ENCODE data around the gene PRAMEF26.
"Not testable (repeated sequence)": the region's sequence is repeated elsewhere in the genome, so short reads cannot be mapped to it uniquely, and the experiment has no call there.

DNA sequence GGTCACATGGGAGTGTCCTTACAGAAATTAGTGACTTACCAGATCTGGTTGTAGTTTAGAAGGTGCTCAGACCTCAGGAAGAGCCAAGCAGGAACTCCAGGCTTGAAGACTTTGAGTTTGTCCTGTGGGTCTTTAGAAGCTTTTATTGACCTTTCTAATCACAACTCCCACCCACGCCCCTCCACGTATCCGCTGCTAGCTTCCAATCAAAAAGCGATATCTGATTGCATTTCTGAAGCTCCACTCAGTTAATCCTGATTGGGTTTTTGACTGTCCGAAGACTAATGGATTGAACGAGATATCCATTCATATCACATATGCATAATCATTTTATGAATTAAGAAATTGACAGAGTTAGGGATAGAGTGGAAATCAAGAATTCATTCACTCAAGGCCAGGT, 39.1 kb downstream of the PRAMEF26 start, which contains the start of gene HNRNPCL2:
- not testable (repeated sequence) for TF ChIP-seq EZH2phosphoT487 (IDR thresholded peaks at IDR 0.05; ENCODE audit: borderline replicate concordance, low read depth, low read length)
- TF ChIP-seq, protein P1, sequence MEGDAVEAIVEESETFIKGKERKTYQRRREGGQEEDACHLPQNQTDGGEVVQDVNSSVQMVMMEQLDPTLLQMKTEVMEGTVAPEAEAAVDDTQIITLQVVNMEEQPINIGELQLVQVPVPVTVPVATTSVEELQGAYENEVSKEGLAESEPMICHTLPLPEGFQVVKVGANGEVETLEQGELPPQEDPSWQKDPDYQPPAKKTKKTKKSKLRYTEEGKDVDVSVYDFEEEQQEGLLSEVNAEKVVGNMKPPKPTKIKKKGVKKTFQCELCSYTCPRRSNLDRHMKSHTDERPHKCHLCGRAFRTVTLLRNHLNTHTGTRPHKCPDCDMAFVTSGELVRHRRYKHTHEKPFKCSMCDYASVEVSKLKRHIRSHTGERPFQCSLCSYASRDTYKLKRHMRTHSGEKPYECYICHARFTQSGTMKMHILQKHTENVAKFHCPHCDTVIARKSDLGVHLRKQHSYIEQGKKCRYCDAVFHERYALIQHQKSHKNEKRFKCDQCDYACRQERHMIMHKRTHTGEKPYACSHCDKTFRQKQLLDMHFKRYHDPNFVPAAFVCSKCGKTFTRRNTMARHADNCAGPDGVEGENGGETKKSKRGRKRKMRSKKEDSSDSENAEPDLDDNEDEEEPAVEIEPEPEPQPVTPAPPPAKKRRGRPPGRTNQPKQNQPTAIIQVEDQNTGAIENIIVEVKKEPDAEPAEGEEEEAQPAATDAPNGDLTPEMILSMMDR (conservative IDR thresholded peaks at IDR 0.05; ENCODE audit: low read length): not testable (repeated sequence)

Measured in OCI-LY7 (cell line).